ENCODE measurements around the gene ENPP7. TPM values are rescaled to one million over a fixed set of nuclear protein-coding genes. Genes with fewer than 3 reads are reported as not detected.

Gene ENPP7
- total RNA-seq, 3 donors from 2014 or later = not detected

GRCh38 chr17:79695797-79696609 lies 34.7 kb upstream of the ENPP7 start:
- H3K27me3 Mint-ChIP-seq (ENCODE audit: low read depth) = peaks cover 42% of the 10 kb centered on the region
- no peak overlapping the region for H3K4me3 Mint-ChIP-seq
- H3K9me3 Mint-ChIP-seq = no peaks in the 10 kb centered on the region
- H3K4me1 Mint-ChIP-seq (ENCODE audit: low read depth) = peaks cover 3% of the 10 kb centered on the region
- no peaks in the 10 kb centered on the region for H3K36me3 Mint-ChIP-seq (ENCODE audit: insufficient read depth)
- ATAC-seq (no peak), DNase-seq (no peak)

- ATAC-seq (no peak), DNase-seq (no peak)
- Mint-ChIP-seq H3K36me3 (ENCODE audit: insufficient read depth) (no peaks in the 10 kb centered on the region), H3K4me3 (no peak overlapping the region), H3K4me1 (ENCODE audit: low read depth) (peaks cover 3% of the 10 kb centered on the region), H3K27me3 (ENCODE audit: low read depth) (peaks cover 42% of the 10 kb centered on the region), H3K9me3 (no peaks in the 10 kb centered on the region)
Observed at GRCh38 chr17:79696610-79696982, 34.1 kb upstream of the ENPP7 start.

GRCh38 chr17:79698146-79698846 lies 32.4 kb upstream of the ENPP7 start:
- H3K4me1 Mint-ChIP-seq (ENCODE audit: low read depth) = peaks cover 3% of the 10 kb centered on the region
- no peak overlapping the region for H3K4me3 Mint-ChIP-seq
- H3K9me3 Mint-ChIP-seq = no peaks in the 10 kb centered on the region
- ATAC-seq = no peak
- no peaks in the 10 kb centered on the region for H3K36me3 Mint-ChIP-seq (ENCODE audit: insufficient read depth)
- peaks cover 38% of the 10 kb centered on the region for H3K27me3 Mint-ChIP-seq (ENCODE audit: low read depth)
- DNase-seq = no peak

- no peak for ATAC-seq
- no peaks in the 10 kb centered on the region for H3K36me3 Mint-ChIP-seq (ENCODE audit: insufficient read depth)
- DNase-seq = no peak
- H3K4me3 Mint-ChIP-seq = no peak overlapping the region
- H3K9me3 Mint-ChIP-seq = no peaks in the 10 kb centered on the region
- H3K4me1 Mint-ChIP-seq (ENCODE audit: low read depth) = peaks cover 3% of the 10 kb centered on the region
- H3K27me3 Mint-ChIP-seq (ENCODE audit: low read depth) = peaks cover 32% of the 10 kb centered on the region
Observed at GRCh38 chr17:79699386-79700036, 31.2 kb upstream of the ENPP7 start.

GRCh38 chr17:79700592-79700991 lies 30.2 kb upstream of the ENPP7 start:
- ATAC-seq = no peak
- Mint-ChIP-seq H3K27me3 (ENCODE audit: low read depth) (peaks cover 29% of the 10 kb centered on the region), H3K9me3 (no peaks in the 10 kb centered on the region), H3K4me3 (no peak overlapping the region), H3K36me3 (ENCODE audit: insufficient read depth) (no peaks in the 10 kb centered on the region), H3K4me1 (ENCODE audit: low read depth) (peaks cover 3% of the 10 kb centered on the region)
- DNase-seq = no peak

- Mint-ChIP-seq H3K4me3 (no peak overlapping the region), H3K27me3 (ENCODE audit: low read depth) (peaks cover 15% of the 10 kb centered on the region), H3K9me3 (no peaks in the 10 kb centered on the region), H3K36me3 (ENCODE audit: insufficient read depth) (no peaks in the 10 kb centered on the region), H3K4me1 (ENCODE audit: low read depth) (no peaks in the 10 kb centered on the region)
- no peak for DNase-seq
- no peak for ATAC-seq
Observed at GRCh38 chr17:79702034-79702433, 28.7 kb upstream of the ENPP7 start.

GRCh38 chr17:79702550-79703236 lies 28.1 kb upstream of the ENPP7 start:
- Mint-ChIP-seq H3K9me3 (no peaks in the 10 kb centered on the region), H3K36me3 (ENCODE audit: insufficient read depth) (no peaks in the 10 kb centered on the region), H3K4me1 (ENCODE audit: low read depth) (no peaks in the 10 kb centered on the region), H3K27me3 (ENCODE audit: low read depth) (peaks cover 8% of the 10 kb centered on the region), H3K4me3 (no peak overlapping the region)
- no peak for DNase-seq
- ATAC-seq = no peak

- H3K27me3 Mint-ChIP-seq (ENCODE audit: low read depth) = peaks cover 4% of the 10 kb centered on the region
- H3K9me3 Mint-ChIP-seq = no peaks in the 10 kb centered on the region
- no peak overlapping the region for H3K4me3 Mint-ChIP-seq
- no peaks in the 10 kb centered on the region for H3K36me3 Mint-ChIP-seq (ENCODE audit: insufficient read depth)
- no peaks in the 10 kb centered on the region for H3K4me1 Mint-ChIP-seq (ENCODE audit: low read depth)
- no peak for DNase-seq
- ATAC-seq = no peak
Observed at GRCh38 chr17:79704691-79705090, 26.1 kb upstream of the ENPP7 start.

- H3K4me1 Mint-ChIP-seq (ENCODE audit: low read depth) = no peaks in the 10 kb centered on the region
- peaks cover 1% of the 10 kb centered on the region for H3K27me3 Mint-ChIP-seq (ENCODE audit: low read depth)
- DNase-seq (no peak), ATAC-seq (no peak)
- no peak overlapping the region for H3K4me3 Mint-ChIP-seq
- H3K9me3 Mint-ChIP-seq = no peaks in the 10 kb centered on the region
- no peaks in the 10 kb centered on the region for H3K36me3 Mint-ChIP-seq (ENCODE audit: insufficient read depth)
Observed at GRCh38 chr17:79705674-79706073, 25.1 kb upstream of the ENPP7 start.

- DNase-seq = no peak
- H3K4me3 Mint-ChIP-seq = no peak overlapping the region
- no peak for ATAC-seq
- H3K27me3 Mint-ChIP-seq (ENCODE audit: low read depth) = no peaks in the 10 kb centered on the region
- no peaks in the 10 kb centered on the region for H3K36me3 Mint-ChIP-seq (ENCODE audit: insufficient read depth)
- no peaks in the 10 kb centered on the region for H3K9me3 Mint-ChIP-seq
- no peaks in the 10 kb centered on the region for H3K4me1 Mint-ChIP-seq (ENCODE audit: low read depth)
Observed at GRCh38 chr17:79706931-79707850, 23.6 kb upstream of the ENPP7 start.

- H3K9me3 Mint-ChIP-seq = no peaks in the 10 kb centered on the region
- H3K36me3 Mint-ChIP-seq (ENCODE audit: insufficient read depth) = no peaks in the 10 kb centered on the region
- H3K27me3 Mint-ChIP-seq (ENCODE audit: low read depth) = no peaks in the 10 kb centered on the region
- peak; percentile 63 to 68 for ATAC-seq
- H3K4me1 Mint-ChIP-seq (ENCODE audit: low read depth) = no peaks in the 10 kb centered on the region
- DNase-seq = peak; percentile 41
- H3K4me3 Mint-ChIP-seq = no peak overlapping the region
Observed at GRCh38 chr17:79707931-79708891, 22.5 kb upstream of the ENPP7 start.

- Mint-ChIP-seq H3K4me1 (ENCODE audit: low read depth) (no peaks in the 10 kb centered on the region), H3K27me3 (ENCODE audit: low read depth) (peaks cover 3% of the 10 kb centered on the region), H3K36me3 (ENCODE audit: insufficient read depth) (no peaks in the 10 kb centered on the region), H3K9me3 (no peaks in the 10 kb centered on the region), H3K4me3 (no peak overlapping the region)
- ATAC-seq = no peak
- no peak for DNase-seq
Observed at GRCh38 chr17:79711715-79712305, 18.9 kb upstream of the ENPP7 start.
